Pancreas (tissue), 10 donors: ENCODE measurements around the gene CD300H. TPM values are rescaled to one million over a fixed set of nuclear protein-coding genes. Genes with fewer than 3 reads are reported as not detected.

ENCODE experiments used
- ATAC-seq, 4 donors: fragments of 200-7000 bp; cut with Tn5 transposase; one replicate each; pipeline versions ENCODE4 v1.8.0 to v1.9.1; 2020; ENCODE audit warnings: mild to moderate bottlenecking in 4 of 4, moderate library complexity in 4 of 4
- DNase-seq, 6 donors: peaks; one replicate each; pipeline ENCODE4 v3.0.0-alpha.2; 2020
- FAIRE-seq: peaks from 2 replicates; lab custom pipeline; 2012; peaks lifted over from hg19 to GRCh38; lab: Jason Lieb, UNC
- H3K27ac ChIP-seq, 4 donors: fragments of 200-600 bp; sonication (generic); 1 replicate in 3 of 4; 2 replicates in 1 of 4; pipeline versions ENCODE4 v1.5.0 to v1.8.0; 2020
- H3K27me3 ChIP-seq, 4 donors: fragments of 200-600 bp; one replicate each; pipeline ENCODE4 v1.8.0; 2021
- H3K36me3 ChIP-seq, 3 donors: fragments of 200-600 bp; sonication (generic) in 1 of 3; one replicate each; pipeline versions ENCODE4 v1.5.0 to v1.8.0; 2020 to 2021
- H3K4me1 ChIP-seq, 3 donors: fragments of 200-600 bp; one replicate each; pipeline ENCODE4 v1.8.0; 2021
- H3K4me3 ChIP-seq, 4 donors: fragments of 200-600 bp; sonication (generic) in 2 of 4; one replicate each; pipeline versions ENCODE4 v1.5.0 to v1.8.0; 2020 to 2021
- H3K9me3 ChIP-seq, 4 donors: fragments of 200-600 bp; one replicate each; pipeline ENCODE4 v1.8.0; 2021
- CTCF ChIP-seq, 4 donors: fragments of 200-600 bp; sonication (generic) in 3 of 4; IDR thresholded peaks; one replicate each; pipeline versions ENCODE4 v1.5.0 to v1.8.0; 2021; ENCODE audit warnings: antibody characterized with exemption in 4 of 4
- WGBS, 2 donors: extraction: QIAGEN DNeasy Blood & Tissue Kit; methylation state at CpG; one replicate each; pipeline ENCODE4 v1.1.7; 2013; 5-methylcytosine and 5-hydroxymethylcytosine counted together
- intact Hi-C, 3 donors: fragments of 100-400 bp; cut with DNase I; formaldehyde crosslinking; loops; one replicate each; pipeline versions ENCODE4 v1.11.1 to v1.14.2; 2022
- polyA plus RNA-seq, 2 donors: library from polyadenylated mRNA; stranded (reverse); fragments of 200-250 nt; gene quantifications; one replicate each; pipeline ENCODE4 v1.2.3, GENCODE V29; 2013
- total RNA-seq, 6 donors: library from RNA; stranded (reverse); fragmentation: NEBNext Ultra II Directional in 4 of 6; extraction: Animal tissue kit (Norgen Biotek cat#: 25700) in 4 of 6; gene quantifications; one replicate each; pipeline versions ENCODE4 v1.2.1 to v1.2.4, GENCODE V29; 2021 to 2023
- donor health status: healthy with polysubstance abuse.
- donor health status: DM: no; HTN: no; CAD: no; lungs with moderate emphysema.
- donor health status: DM: no; HTN: no; CAD: no.
- donor health status: control.
- donor health status: control.
- donor health status: Bipolar disorder and iron deficiency.
- donor health status: DM: yes; HTN: yes; CAD: no.
- donor health status: DM: no; HTN: no; CAD: no.
- donor health status: DM: no; HTN: no; CAD: no.
- donor health status: DM: yes; HTN: yes; CAD: no.

CD300H gene
- total and polyA plus RNA-seq, 8 donors = not detected

- DNase-seq = no peak
- no peaks in the 10 kb centered on the region for H3K4me1 ChIP-seq
- no peak for TF ChIP-seq CTCF (IDR thresholded peaks at IDR 0.05)
- H3K36me3 ChIP-seq = no peaks in the 10 kb centered on the region
- no peak overlapping the region for H3K4me3 ChIP-seq
- ATAC-seq = no peak
- no peak for FAIRE-seq
- intact Hi-C loops = no loop called here
- no peaks in the 10 kb centered on the region for H3K9me3 ChIP-seq
- WGBS, 2 donors = 71 to 77% methylated on average over 5 of the region's 5 CpGs
- no peak overlapping the region for H3K27ac ChIP-seq
- H3K27me3 ChIP-seq = no peaks in the 10 kb centered on the region
Measured at GRCh38 chr17:74527081-74527480, 40.2 kb downstream of the CD300H start.

- FAIRE-seq = no peak
- no peak for ATAC-seq
- no peak for TF ChIP-seq CTCF (IDR thresholded peaks at IDR 0.05)
- no peaks in the 10 kb centered on the region for H3K4me1 ChIP-seq
- no peak overlapping the region for H3K27ac ChIP-seq
- intact Hi-C loops = no loop called here
- no peaks in the 10 kb centered on the region for H3K36me3 ChIP-seq
- no peaks in the 10 kb centered on the region for H3K9me3 ChIP-seq
- WGBS, 2 donors = 36 to 40% methylated on average over 3 of the region's 3 CpGs
- H3K27me3 ChIP-seq = no peaks in the 10 kb centered on the region
- no peak overlapping the region for H3K4me3 ChIP-seq
- no peak for DNase-seq
Measured at GRCh38 chr17:74526681-74527080, 40.6 kb downstream of the CD300H start.

GRCh38 chr17:74525781-74526288 is 41.5 kb downstream of the CD300H start:
- Histone ChIP-seq H3K36me3 (no peaks in the 10 kb centered on the region), H3K27me3 (no peaks in the 10 kb centered on the region), H3K4me1 (no peaks in the 10 kb centered on the region), H3K9me3 (no peaks in the 10 kb centered on the region), H3K4me3 (no peak overlapping the region), H3K27ac (no peak overlapping the region)
- WGBS, 2 donors = 61 to 79% methylated on average over 14 of the region's 14 CpGs
- no peak for TF ChIP-seq CTCF (IDR thresholded peaks at IDR 0.05)
- ATAC-seq (no peak), FAIRE-seq (no peak), DNase-seq (no peak)
- intact Hi-C loops = no loop called here

- intact Hi-C loops = no loop called here
- no peak overlapping the region for H3K4me3 ChIP-seq
- H3K36me3 ChIP-seq = no peaks in the 10 kb centered on the region
- DNase-seq = no peak
- no peak for TF ChIP-seq CTCF (IDR thresholded peaks at IDR 0.05)
- H3K27me3 ChIP-seq = no peaks in the 10 kb centered on the region
- WGBS, 2 donors = 70 to 89% methylated on average over 1 of the region's 1 CpG
- no peaks in the 10 kb centered on the region for H3K4me1 ChIP-seq
- H3K9me3 ChIP-seq = no peaks in the 10 kb centered on the region
- no peak for ATAC-seq
- H3K27ac ChIP-seq = no peak overlapping the region
- FAIRE-seq = no peak
Measured at GRCh38 chr17:74525465-74525725, 41.9 kb downstream of the CD300H start.

- no peaks in the 10 kb centered on the region for H3K4me1 ChIP-seq
- no peak overlapping the region for H3K4me3 ChIP-seq
- no peak overlapping the region for H3K27ac ChIP-seq
- intact Hi-C loops = no loop called here
- no peaks in the 10 kb centered on the region for H3K9me3 ChIP-seq
- DNase-seq = no peak
- no peak for TF ChIP-seq CTCF (IDR thresholded peaks at IDR 0.05)
- no peaks in the 10 kb centered on the region for H3K36me3 ChIP-seq
- FAIRE-seq = no peak
- WGBS, 2 donors = 57 to 75% methylated on average over 11 of the region's 11 CpGs
- H3K27me3 ChIP-seq = no peaks in the 10 kb centered on the region
- no peak for ATAC-seq
Measured at GRCh38 chr17:74524653-74525464, 42.5 kb downstream of the CD300H start.
